Calu3 (cell line): ENCODE data around the gene FPGS. TPM values are rescaled to one million over a fixed set of nuclear protein-coding genes. Genes with fewer than 3 reads are reported as not detected.

Source experiments
- BruUV-seq: library from RNA; stranded (reverse); fragments of 400-500 nt; replicated peaks from 2 replicates; lab custom pipeline; 2021; lab: Mats Ljungman, UMichigan
- CTCF ChIA-PET: fragments of 300-600 bp; sonication (Branson Sonifier 250); formaldehyde crosslinking; loops from one replicate; lab custom pipeline; 2022; ENCODE audit warnings: antibody characterized with exemption; lab: Charles Lee
- DNase-seq: peaks from one replicate; pipeline ENCODE4 v3.0.0; 2022
- H3K27ac Mint-ChIP-seq: one replicate; pipeline ENCODE4 v1.8.0; 2022; ENCODE audit warnings: mixed read lengths; ENCODE audit not compliant: unreplicated experiment
- H3K27me3 Mint-ChIP-seq: one replicate; pipeline ENCODE4 v1.8.0; 2022; ENCODE audit warnings: mixed read lengths; ENCODE audit not compliant: unreplicated experiment
- H3K36me3 Mint-ChIP-seq: one replicate; pipeline ENCODE4 v1.8.0; 2022; ENCODE audit warnings: mild to moderate bottlenecking, moderate library complexity, mixed read lengths; ENCODE audit not compliant: insufficient read depth, unreplicated experiment
- H3K4me1 Mint-ChIP-seq: one replicate; pipeline ENCODE4 v1.8.0; 2022; ENCODE audit warnings: mild to moderate bottlenecking, low read depth, mixed read lengths; ENCODE audit not compliant: unreplicated experiment
- H3K4me3 Mint-ChIP-seq: one replicate; pipeline ENCODE4 v1.8.0; 2022; ENCODE audit warnings: mild to moderate bottlenecking, low read depth, moderate library complexity, mixed read lengths; ENCODE audit not compliant: unreplicated experiment
- H3K9me3 Mint-ChIP-seq: one replicate; pipeline ENCODE4 v1.8.0; 2022; ENCODE audit warnings: low read depth, mixed read lengths; ENCODE audit not compliant: unreplicated experiment
- intact Hi-C: fragments of 100-400 bp; cut with micrococcal nuclease; formaldehyde crosslinking; loops from one replicate; pipeline ENCODE4 v1.10.0; 2022; ENCODE audit not compliant: unreplicated experiment
- total RNA-seq: library from RNA; stranded (reverse); gene quantifications from 2 replicates; pipeline ENCODE4 v1.2.3, GENCODE V29; 2022
- TF ChIP-seq, protein P1 (sequence below): fragments of 200-600 bp; IDR thresholded peaks from one replicate; pipeline ENCODE4 v1.8.0; 2022; ENCODE audit warnings: antibody characterized with exemption; ENCODE audit not compliant: unreplicated experiment

The FPGS gene
- total RNA-seq, 1 experiment from 2014 or later: 75.2 TPM

GRCh38 chr9:127773981-127774380 lies 28.7 kb upstream of the FPGS start:
- TF ChIP-seq, protein P1, sequence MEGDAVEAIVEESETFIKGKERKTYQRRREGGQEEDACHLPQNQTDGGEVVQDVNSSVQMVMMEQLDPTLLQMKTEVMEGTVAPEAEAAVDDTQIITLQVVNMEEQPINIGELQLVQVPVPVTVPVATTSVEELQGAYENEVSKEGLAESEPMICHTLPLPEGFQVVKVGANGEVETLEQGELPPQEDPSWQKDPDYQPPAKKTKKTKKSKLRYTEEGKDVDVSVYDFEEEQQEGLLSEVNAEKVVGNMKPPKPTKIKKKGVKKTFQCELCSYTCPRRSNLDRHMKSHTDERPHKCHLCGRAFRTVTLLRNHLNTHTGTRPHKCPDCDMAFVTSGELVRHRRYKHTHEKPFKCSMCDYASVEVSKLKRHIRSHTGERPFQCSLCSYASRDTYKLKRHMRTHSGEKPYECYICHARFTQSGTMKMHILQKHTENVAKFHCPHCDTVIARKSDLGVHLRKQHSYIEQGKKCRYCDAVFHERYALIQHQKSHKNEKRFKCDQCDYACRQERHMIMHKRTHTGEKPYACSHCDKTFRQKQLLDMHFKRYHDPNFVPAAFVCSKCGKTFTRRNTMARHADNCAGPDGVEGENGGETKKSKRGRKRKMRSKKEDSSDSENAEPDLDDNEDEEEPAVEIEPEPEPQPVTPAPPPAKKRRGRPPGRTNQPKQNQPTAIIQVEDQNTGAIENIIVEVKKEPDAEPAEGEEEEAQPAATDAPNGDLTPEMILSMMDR: no peak
- H3K36me3 Mint-ChIP-seq: peaks cover 7% of the 10 kb centered on the region
- H3K9me3 Mint-ChIP-seq: no peaks in the 10 kb centered on the region
- no peak overlapping the region for H3K27ac Mint-ChIP-seq
- DNase-seq: no peak
- no TSS peak for BruUV-seq
- H3K4me3 Mint-ChIP-seq: no peak overlapping the region
- intact Hi-C loops: no loop called here
- no peaks in the 10 kb centered on the region for H3K4me1 Mint-ChIP-seq
- peaks cover 35% of the 10 kb centered on the region for H3K27me3 Mint-ChIP-seq
- CTCF ChIA-PET: no interaction called here

GRCh38 chr9:127776195-127776923 lies 26.3 kb upstream of the FPGS start:
- BruUV-seq: no TSS peak
- Mint-ChIP-seq H3K36me3 (peaks cover 2% of the 10 kb centered on the region), H3K27me3 (peaks cover 30% of the 10 kb centered on the region), H3K4me3 (no peak overlapping the region), H3K9me3 (no peaks in the 10 kb centered on the region), H3K27ac (no peak overlapping the region), H3K4me1 (no peaks in the 10 kb centered on the region)
- DNase-seq: no peak
- intact Hi-C loops: no loop called here
- TF ChIP-seq, protein P1: no peak
- CTCF ChIA-PET: no interaction called here

GRCh38 chr9:127776924-127777289 lies 25.8 kb upstream of the FPGS start:
- intact Hi-C loops: no loop called here
- CTCF ChIA-PET: no interaction called here
- no peaks in the 10 kb centered on the region for H3K9me3 Mint-ChIP-seq
- H3K36me3 Mint-ChIP-seq: no peaks in the 10 kb centered on the region
- TF ChIP-seq, protein P1: no peak
- no peak overlapping the region for H3K4me3 Mint-ChIP-seq
- H3K27ac Mint-ChIP-seq: no peak overlapping the region
- H3K27me3 Mint-ChIP-seq: peaks cover 30% of the 10 kb centered on the region
- no TSS peak for BruUV-seq
- H3K4me1 Mint-ChIP-seq: no peaks in the 10 kb centered on the region
- no peak for DNase-seq

- no TSS peak for BruUV-seq
- no peak overlapping the region for H3K27ac Mint-ChIP-seq
- no peak for DNase-seq
- peaks cover 30% of the 10 kb centered on the region for H3K27me3 Mint-ChIP-seq
- H3K36me3 Mint-ChIP-seq: no peaks in the 10 kb centered on the region
- intact Hi-C loops: no loop called here
- TF ChIP-seq, protein P1: no peak
- H3K4me1 Mint-ChIP-seq: no peaks in the 10 kb centered on the region
- CTCF ChIA-PET: no interaction called here
- no peaks in the 10 kb centered on the region for H3K9me3 Mint-ChIP-seq
- no peak overlapping the region for H3K4me3 Mint-ChIP-seq
Observed at GRCh38 chr9:127777368-127777980, 25.2 kb upstream of the FPGS start.
